HG02642 (cell line): ENCODE results near the gene MMEL1.
"Not testable (repeated sequence)": the region's sequence is repeated elsewhere in the genome, so short reads cannot be mapped to it uniquely, and the experiment has no call there.

ENCODE experiments used
- ATAC-seq: cut with Tn5 transposase; IDR thresholded peaks from one replicate; pipeline ENCODE4 v1.9.1; 2021; ENCODE audit warnings: mild to moderate bottlenecking; ENCODE audit not compliant: unreplicated experiment, poor library complexity

MMEL1 gene, protein sequence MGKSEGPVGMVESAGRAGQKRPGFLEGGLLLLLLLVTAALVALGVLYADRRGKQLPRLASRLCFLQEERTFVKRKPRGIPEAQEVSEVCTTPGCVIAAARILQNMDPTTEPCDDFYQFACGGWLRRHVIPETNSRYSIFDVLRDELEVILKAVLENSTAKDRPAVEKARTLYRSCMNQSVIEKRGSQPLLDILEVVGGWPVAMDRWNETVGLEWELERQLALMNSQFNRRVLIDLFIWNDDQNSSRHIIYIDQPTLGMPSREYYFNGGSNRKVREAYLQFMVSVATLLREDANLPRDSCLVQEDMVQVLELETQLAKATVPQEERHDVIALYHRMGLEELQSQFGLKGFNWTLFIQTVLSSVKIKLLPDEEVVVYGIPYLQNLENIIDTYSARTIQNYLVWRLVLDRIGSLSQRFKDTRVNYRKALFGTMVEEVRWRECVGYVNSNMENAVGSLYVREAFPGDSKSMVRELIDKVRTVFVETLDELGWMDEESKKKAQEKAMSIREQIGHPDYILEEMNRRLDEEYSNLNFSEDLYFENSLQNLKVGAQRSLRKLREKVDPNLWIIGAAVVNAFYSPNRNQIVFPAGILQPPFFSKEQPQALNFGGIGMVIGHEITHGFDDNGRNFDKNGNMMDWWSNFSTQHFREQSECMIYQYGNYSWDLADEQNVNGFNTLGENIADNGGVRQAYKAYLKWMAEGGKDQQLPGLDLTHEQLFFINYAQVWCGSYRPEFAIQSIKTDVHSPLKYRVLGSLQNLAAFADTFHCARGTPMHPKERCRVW

GRCh38 chr1:2632561-2633361 is at the start of gene MMEL1:
Gene MMEL1, minus strand, starts transcription at chr1:2633016. Its CDS starts 3,532 bp downstream, at chr1:2629484.
- no peak for ATAC-seq

DNA sequence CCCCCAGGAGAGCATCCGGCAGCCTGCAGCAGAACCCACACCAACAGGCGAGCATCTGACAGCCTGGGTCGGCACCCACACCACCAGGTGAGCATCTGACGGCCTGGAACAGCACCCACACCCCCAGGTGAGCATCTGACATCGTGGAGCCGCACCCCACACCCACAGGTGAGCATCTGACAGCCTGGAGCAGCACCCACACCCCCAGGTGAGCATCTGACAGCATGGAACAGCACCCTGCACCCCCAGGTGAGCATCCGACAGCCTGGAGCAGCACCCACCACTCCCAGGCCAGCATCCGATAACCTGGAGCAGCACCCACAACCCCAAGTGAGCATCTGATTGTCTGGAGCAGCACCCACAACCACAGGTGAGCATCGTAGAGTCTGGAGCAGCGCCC is 43.9 kb upstream of the MMEL1 start:
- not testable (repeated sequence) for ATAC-seq

DNA sequence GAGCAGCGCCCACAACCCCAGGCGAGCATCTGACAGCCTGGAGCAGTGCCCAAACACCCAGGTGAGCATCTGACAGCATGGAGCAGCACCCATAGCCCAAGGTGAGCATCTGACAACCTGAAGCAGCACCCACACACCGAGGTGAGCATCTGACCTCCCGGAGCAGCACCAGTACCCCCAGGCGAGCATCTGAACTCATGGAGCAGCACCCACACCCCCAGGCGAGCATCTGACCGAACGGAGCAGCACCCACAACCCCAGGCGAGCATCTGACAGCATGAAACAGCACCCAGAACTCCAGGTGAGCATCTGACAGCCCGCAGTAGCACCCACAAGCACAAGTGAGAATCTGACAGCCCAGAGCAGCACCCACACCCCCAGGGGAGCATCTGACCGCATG is 38.8 kb upstream of the MMEL1 start:
- ATAC-seq = not testable (repeated sequence)

GRCh38 chr1:2659806-2660205 is 27.0 kb upstream of the MMEL1 start:
- not testable (repeated sequence) for ATAC-seq

GRCh38 chr1:2657909-2658308 is 25.1 kb upstream of the MMEL1 start:
- ATAC-seq = not testable (repeated sequence)

GRCh38 chr1:2657124-2657523 is 24.3 kb upstream of the MMEL1 start:
- not testable (repeated sequence) for ATAC-seq

DNA sequence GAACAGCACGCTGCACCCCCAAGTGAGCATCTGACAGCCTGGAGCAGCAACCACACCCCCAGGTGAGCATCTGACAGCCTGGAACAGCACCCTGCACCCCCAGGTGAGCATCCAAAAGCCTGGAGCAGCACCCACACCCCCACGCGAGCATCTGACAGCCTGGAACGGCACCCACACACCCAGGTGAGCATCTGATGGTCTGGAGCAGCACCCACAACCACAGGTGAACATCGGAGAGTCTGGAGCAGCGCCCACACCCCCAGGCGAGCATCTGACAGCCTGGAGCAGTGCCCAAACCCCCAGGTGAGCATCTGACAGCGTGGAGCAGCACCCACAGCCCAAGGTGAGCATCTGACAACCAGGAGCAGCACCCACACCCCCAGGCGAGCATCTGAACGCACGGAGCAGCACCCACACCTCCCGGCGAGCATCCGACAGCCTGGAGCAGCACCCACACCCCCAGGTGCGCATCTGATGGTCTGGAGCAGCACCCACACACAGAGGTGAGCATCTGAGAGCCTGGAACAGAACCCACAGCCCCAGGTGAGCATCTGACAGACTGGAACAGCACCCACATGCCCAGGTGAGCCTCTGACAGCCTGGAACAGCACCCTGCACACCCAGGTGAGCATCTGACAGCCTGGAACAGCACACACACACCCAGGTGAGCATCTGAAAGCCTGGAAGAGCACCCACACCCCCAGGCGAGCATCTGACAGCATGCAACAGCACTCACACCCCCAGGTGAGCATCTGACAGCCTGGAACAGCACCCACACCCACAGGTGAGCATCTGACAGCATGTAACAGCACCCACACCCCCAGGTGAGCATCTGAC is 23.0 kb upstream of the MMEL1 start:
- ATAC-seq = not testable (repeated sequence)

DNA sequence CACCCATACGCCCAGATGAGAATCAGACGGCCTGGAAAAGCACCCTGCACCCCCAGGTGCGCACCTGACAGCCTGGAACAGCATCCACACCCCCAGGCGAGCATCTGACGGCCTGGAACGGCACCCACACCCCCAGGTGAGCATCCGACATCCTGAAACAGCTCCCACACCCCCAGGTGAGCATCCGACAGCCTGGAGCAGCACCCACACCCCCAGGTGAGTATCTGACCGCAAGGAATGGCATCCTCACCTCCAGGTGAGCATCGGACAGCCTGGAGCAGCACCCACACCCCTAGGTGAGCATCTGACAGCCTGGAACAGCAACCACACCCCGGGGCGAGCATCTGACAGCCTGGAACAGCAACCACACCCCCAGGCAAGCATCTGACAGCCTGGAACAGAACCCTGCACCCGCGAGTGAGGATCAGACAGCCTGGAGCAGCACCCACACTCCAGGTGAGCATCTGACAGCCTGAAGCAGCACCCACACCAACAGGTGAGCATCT is 21.7 kb upstream of the MMEL1 start:
- not testable (repeated sequence) for ATAC-seq

DNA sequence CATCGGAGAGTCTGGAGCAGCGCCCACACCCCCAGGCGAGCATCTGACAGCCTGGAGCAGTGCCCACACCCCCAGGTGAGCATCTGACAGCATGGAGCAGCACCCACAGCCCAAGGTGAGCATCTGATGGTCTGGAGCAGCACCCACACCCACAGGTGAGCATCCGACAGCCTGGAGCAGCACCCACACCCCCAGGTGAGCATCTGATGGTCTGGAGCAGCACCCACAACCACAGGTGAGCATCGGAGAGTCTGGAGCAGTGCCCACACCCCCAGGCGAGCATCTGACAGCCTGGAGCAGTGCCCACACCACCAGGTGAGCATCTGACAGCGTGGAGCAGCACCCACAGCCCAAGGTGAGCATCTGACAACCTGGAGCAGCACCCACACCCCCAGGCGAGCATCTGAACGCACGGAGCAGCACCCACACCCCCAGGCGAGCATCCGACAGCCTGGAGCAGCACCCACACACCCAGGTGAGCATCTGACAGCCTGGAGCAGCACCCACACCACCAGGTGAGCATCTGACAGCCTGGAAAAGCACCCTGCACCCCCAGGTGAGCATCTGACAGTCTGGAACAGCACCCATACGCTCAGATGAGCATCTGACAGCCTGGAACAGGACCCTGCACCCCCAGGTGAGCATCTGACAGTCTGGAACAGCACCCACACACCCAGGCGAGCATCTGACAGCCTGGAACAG is 21.1 kb upstream of the MMEL1 start:
- not testable (repeated sequence) for ATAC-seq

GRCh38 chr1:2652926-2653571 is 20.2 kb upstream of the MMEL1 start:
- ATAC-seq = not testable (repeated sequence)

DNA sequence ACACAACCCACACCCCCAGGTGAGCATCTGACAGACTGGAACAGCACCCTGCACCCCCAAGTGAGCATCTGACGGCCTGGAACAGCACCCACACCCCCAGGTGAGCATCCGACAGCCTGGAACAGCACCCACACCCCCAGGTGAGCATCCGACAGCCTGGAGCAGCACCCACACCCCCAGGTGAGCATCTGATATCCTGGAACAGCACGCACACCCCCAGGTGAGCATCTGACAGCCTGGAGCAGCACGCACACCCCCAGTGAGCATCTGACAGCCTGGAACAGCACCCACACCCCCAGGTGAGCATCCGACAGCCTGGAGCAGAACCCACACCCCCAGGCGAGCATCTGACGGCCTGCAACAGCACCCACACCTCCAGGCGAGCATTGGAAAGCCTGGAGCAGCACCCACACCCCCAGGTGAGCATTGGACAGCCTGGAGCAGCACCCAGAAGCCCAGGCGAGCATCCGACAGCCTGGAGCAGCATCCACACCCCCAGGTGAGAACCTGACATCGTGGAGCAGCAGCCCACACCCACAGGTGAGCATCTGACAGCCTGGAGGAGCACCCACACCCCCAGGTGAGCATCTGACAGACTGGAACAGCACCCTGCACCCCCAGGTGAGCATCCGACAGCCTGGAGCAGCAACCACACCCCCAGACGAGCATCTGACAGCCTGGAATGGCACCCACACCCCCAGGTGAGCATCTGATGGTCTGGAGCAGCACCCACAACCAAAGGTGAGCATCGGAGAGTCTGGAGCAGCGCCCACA is 19.5 kb upstream of the MMEL1 start:
- not testable (repeated sequence) for ATAC-seq

- no peak for ATAC-seq
Measured at GRCh38 chr1:2650967-2651645, 18.3 kb upstream of the MMEL1 start.

GRCh38 chr1:2646837-2647236 is 14.0 kb upstream of the MMEL1 start:
- no peak for ATAC-seq

GRCh38 chr1:2645776-2646175 is 13.0 kb upstream of the MMEL1 start:
- ATAC-seq = no peak

- ATAC-seq = no peak
Measured at GRCh38 chr1:2645143-2645542, 12.3 kb upstream of the MMEL1 start.

GRCh38 chr1:2644591-2645101 is 11.8 kb upstream of the MMEL1 start:
- no peak for ATAC-seq

DNA sequence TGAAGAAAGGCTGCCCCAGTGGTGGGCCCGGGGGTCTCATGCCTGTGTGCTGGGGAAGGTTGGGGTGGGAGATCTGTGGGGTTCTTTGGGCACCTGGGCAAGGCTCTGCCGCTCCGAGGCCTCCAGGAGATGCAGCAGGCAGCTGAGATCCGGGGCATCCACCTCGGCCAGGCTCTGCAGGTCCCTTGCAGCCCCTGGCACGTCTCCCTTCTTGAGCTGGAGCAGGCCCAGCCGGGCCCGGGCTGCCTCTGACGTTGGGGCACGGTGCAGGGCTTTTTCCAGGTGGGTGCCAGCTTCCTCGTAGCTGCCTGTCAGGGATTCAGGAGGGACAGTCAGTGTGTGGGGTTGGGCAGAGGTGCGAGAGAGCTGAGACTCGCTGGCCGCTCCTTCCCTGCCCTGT is 11.4 kb upstream of the MMEL1 start:
- ATAC-seq = no peak
